NCI-H2171 (cell line): ENCODE results near the gene GXYLT2.

Experiments
- DNase-seq: peaks from one replicate; lab custom pipeline; 2025; lab: John Stamatoyannopoulos, UW

Gene GXYLT2, protein sequence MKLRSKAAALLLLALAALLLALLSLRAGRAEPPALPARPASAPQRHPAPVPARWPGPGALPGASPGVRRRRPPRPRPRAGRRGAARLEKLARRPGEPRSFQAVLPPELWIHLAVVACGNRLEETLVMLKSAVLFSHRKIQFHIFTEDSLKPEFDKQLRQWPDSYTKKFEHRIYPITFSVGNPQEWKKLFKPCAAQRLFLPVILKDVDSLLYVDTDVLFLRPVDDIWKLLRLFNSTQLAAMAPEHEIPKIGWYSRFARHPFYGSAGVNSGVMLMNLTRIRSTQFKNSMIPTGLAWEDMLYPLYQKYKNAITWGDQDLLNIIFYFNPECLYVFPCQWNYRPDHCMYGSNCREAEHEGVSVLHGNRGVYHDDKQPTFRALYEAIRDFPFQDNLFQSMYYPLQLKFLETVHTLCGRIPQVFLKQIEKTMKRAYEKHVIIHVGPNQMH

DNA sequence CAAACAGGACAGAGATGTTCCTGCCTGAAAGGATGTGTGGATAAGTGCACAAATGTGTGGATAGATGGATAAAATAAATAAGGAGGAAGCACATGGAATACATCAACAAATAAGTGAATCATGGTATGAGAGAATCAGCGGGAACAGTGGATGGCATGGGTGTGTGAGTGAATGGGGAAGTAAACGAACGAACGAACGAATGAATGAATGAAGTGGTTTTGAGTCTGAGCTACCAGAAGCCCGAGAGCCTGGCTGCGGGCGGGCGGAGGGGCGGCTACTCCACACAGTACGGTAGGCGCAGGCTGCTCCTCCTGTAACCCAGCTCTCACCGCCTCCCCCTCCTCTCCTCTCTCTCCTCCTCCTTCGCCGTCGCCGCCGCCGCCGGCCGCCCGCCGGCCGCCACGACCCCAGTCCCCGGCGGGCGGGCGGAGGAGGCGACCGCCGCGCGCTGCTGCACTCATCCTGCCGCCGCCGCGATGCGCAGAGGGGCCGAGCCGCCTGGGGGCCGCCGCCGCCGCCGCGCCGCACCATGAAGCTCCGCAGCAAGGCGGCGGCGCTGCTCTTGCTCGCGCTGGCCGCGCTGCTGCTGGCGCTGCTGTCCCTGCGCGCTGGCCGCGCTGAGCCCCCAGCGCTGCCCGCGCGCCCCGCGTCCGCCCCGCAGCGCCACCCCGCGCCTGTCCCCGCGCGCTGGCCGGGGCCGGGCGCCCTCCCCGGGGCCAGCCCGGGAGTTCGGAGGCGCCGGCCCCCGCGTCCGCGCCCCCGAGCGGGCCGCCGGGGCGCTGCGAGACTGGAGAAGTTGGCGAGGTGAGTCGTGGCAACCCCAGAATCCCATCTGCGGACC lies at the start of gene GXYLT2:
TSS of gene GXYLT2 (plus strand) at position 342 of the 841 bp plus-strand sequence. CDS start at position 530, 188 bp downstream.
- DNase-seq, result peak; percentile 18

DNA sequence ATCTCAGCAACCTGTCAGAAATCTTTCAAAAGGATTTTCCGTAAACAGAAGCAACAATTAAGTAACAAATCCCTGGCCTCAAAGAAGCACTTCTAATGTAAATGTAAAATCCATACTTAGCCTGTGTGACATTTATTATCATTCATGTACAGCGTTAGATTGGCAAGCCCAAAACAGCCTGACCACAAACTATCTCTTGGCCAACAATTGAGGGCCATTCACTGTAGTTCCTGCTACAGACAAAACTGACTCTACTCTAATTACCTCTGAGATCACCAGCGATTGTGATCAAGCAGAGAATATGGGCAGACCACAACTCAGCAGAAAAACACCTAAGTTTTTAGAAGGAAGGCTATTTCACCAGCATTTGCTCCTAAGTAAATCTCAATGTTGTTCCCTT lies 48.8 kb upstream of the GXYLT2 start:
- DNase-seq, result no peak

DNA sequence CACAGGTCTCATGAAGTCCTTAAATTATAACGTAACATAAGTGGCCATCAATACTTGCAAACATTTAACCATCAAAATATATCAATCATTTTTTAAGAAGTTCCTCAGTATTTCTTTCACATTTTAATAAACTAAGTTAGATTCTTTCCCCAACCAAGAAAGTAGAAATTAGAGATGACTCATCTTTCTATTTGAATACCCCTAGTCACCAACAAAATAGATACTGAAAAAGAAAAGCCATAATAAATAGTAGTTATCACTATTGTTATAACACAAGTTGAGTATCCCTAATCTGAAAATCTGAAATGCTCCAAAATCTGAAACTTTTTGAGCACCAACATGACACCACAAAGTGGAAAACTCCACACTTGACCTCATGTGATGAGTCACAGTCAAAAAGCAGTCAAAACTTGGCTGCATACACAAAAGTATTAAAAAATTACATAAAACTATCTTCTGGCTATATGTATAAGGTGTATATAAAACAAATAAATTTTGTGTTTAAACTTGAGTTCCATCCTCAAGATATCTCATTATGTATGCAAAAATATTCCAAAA lies 43.3 kb upstream of the GXYLT2 start:
- DNase-seq, result no peak

DNA sequence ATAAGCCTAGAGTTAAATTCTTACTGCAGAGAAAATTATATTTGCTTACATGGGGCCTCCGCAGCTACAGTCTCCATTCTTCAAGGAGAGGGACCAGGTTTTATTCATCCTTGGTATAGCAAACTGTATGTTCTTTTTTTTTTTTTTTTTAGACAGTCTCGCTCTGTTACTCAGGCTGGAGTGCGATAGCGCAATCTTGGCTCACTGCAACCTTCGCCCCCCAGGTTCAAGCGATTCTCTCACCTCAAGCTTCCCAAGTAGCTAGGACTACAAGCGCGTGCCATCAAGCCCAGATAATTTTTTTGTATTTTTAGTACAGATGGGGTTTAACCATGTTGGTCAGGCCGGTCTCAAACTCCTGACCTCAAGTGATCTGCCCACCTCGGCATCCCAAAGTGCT lies 41.7 kb upstream of the GXYLT2 start:
- no peak for DNase-seq

DNA sequence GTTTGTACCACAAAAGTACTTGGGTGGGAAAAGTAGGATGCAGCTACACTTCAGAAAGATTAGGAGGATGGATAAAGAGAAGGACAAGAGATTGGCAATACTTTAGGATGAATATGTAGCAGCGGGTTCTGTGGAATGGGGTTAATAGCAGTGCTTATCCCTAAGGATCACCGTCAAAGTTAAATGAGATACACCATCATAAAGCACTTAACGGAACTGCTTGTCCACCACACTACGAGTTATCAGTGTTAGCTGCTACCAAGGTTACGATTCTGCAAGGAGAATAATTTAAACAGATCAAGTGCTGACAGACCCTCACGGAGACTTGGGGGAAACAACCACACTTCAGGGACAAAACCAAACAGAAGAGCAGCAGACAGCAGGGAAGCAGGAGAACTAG lies 40.6 kb upstream of the GXYLT2 start:
- no peak for DNase-seq

DNA sequence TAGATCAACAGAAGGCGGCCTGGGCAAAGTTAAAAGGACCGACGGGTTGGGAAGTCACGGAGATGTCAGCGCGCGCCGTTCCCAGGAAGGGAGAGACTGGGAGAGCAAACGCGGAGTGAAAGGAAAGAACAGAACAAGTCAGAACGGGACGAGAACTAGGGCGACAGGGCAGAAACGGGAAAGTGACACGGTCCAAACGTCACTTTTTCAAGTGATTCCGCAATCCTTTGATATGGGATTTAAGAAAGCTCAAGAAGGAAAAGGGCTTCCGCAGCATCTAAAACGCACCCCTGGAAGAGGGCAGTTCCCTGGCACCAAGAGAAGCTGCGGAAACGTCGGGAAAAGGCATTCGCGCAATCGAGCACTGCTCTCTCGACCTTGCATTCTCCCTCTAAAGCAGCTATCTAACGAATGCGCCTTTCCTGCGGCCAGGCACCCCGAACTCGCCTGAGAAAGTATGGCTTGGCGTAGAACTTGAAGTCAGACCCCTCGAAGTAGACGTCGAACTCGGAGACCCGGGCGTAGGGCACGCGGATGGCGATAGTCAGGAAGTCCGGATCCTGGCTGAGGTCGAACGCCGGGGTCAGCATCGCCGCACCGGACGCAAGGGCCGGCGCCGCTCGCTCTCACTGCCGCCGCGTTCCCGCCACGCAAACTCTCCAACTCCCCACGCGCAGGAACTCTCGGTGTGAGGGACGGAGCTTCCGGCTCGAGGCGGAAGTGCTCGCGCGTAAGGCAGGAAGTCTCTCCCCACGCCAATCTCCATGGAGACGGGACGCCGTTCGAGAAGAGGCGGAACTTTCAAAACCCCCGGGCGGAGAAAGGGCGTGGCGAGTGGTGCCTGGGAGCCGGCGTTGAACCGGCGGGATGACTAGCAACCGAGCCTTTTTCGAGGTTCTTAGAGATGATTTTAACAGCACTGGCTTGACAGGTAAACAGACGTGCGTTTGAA lies 39.8 kb upstream of the GXYLT2 start, which contains the start of gene SHQ1:
TSS of gene SHQ1 (minus strand) at position 695 of the 952 bp plus-strand sequence. CDS start at position 590, 105 bp downstream.
- DNase-seq, result peak; percentile 78

DNA sequence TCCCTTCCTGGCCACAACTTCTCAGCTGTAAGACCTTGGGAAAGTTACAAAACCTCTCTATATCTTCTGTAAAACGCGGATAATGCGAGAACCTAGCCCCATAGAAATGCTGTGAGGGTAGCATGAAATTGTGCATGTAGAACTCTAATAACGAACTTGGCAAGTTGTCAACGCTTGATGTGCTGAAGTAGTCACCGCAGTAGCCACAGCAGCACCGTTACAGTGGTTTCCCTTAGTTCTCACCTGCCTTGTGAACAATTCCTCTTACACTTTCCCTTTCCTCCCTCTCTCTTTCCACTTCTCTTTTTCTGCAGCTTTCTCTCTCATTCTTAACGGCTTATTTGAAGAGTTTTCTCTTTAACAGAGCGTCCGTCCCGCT lies 39.2 kb upstream of the GXYLT2 start:
- no peak for DNase-seq

DNA sequence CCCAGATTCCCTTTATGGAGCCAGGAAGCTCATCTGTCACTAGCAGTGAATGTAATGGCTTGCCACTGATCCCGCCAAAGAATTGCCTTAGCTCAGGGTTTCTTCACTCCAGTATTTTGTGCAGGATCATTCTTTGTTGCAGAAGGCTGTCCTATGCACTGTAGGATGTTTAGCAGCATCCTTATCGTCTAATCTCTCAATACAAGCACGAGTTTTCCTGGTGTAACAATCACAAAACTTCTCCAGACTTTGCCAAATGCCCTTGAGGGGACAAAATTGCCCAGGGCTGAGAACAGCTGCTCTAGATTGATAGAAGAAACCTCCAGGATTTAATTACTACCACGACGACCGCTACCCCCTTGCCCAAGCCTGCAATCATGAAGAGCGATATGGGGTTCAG lies 32.8 kb upstream of the GXYLT2 start:
- DNase-seq, result no peak

DNA sequence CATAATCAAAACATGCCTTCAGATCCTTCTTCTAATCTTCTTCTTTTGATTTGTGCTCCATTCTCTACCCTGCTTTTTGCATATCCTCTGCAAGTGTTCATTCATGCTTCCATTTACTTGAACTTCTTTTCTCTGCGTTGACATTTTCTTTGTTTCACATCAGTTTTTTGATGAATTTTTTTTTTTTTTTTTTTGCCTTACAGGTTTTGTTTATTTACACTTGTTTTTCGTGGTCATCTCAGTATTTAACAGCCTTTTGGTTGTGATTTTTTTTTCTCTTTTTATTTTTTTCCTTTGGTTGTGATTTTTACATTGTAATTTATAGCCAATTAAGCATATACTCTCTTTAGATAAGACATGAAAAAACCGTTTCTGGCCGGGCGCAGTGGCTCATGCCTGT lies 27.8 kb upstream of the GXYLT2 start:
- no peak for DNase-seq

DNA sequence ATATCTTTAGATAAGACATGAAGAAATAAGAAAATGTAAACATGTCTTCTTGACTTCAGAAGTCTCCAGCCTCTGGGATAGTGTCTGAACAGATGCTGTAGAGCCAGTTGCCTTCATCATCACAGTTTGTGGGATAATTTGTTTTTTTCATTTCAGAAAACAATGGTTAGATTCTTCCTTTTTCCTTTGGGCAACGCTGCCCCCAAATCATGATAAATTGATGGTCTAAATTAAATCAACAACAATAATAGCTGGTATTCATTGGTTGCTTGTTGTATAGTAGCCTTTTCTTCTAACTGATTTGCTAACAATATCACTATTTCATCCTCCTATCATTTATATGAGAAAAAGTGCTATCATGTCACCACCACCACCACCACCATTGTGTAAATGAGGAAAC lies 27.0 kb upstream of the GXYLT2 start:
- no peak for DNase-seq

DNA sequence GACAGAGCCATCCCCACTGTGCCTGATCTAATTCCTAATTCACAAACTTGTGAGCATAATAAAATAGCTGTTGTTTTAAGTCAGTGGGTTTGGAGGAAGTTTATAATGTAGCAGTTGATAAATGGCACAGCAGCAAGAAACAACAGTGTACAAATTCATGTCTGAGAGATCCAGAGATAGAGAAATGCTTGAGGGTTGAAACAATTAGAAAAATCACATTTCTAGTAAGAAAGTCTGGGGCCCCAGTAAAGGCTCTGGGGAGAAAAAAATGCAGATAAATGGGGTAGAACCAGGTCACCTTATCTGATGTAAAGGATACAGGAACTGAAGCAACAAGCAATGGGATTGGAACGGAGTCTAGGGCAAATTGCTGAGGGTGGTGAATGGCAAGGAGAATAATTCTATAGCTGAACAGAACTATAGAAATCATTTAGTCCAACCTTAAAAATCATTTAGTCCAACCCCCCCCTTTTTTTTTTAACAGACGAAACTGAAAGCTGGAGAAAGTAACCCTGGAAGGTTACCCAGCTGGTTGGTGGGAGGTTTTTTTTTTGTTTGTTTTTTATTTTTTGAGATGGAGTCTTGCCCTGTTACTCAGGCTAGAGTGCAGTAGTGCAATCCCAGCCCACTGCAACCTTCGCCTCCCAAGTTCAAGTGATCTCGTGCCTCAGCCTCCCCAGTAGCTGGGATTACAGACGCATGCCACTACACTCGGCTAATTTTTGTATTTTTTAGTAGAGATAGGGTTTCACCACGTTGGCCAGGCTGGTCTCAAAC lies 25.3 kb upstream of the GXYLT2 start:
- no peak for DNase-seq

DNA sequence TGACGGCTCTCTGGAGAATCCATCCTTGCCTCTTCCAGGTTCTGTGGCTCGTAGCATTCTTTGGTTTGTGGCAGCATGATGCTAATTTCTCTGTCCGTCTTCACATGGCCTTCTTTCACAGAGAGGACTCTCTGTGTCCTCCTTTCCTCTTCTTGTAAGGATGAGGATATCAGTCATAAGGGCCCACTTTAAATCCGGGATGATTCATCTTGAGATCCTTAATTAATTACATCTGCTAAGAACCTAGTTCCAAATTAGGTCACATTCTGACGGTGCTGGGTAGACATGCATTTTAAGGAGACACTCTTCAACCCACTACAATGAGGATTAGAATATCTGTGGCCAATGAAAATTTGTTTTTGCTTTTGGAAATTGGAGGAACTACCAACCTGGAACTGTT lies 15.7 kb upstream of the GXYLT2 start:
- no peak for DNase-seq

DNA sequence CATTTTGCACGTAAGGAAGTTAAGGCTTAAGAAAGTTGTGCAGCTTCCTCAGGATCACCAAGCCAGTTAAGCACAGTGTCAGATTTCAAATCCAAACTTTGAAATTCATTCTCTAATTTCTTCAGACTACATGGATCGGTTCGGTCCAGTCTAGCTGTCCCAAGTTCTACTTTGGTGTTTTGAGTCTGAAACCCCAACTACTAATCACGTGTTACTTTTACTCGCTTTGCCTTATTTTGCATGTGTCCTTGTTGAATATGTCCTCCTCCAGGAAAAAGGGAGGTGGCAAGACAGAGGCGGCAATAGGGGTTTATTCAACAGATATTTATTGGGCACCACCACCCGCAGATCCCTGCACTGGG lies 522 bp upstream of the GXYLT2 start:
- DNase-seq, result no peak

DNA sequence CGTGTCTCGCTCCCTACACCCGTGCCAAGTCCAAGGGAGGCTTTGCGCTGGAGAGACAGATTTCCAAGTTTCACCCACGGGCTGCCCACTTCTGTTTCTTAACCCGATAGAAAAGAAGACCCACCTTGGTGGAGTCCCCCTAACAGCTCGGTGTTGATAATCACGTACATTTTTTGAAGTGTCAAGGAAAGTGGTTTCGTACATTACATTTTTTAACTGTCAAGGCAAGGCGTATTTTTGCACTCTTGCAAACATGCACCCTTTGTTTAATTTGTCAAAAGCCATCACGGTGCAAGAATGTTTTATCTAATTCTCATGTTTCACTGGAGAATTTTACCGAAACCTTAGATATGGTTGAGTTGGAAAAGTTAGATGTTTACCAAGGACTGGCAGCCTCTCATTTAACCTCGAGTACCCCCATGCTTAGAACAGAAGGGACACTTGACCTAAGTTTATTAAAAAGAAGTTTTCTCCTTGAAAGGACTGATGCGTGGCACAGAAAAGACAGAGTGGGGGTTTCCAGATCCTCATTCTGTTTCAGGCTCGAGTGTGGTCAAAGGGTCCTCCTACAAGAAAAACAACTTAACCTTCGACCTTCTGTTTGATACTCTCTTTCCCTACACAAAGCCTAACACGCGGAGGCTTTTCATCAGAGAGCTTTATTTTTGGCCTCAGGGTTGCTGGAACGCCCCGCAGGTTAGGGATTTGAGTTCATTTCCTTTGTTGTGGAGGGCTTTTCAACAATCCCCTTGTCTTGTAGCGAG lies 882 bp downstream of the GXYLT2 start:
- DNase-seq, result no peak

DNA sequence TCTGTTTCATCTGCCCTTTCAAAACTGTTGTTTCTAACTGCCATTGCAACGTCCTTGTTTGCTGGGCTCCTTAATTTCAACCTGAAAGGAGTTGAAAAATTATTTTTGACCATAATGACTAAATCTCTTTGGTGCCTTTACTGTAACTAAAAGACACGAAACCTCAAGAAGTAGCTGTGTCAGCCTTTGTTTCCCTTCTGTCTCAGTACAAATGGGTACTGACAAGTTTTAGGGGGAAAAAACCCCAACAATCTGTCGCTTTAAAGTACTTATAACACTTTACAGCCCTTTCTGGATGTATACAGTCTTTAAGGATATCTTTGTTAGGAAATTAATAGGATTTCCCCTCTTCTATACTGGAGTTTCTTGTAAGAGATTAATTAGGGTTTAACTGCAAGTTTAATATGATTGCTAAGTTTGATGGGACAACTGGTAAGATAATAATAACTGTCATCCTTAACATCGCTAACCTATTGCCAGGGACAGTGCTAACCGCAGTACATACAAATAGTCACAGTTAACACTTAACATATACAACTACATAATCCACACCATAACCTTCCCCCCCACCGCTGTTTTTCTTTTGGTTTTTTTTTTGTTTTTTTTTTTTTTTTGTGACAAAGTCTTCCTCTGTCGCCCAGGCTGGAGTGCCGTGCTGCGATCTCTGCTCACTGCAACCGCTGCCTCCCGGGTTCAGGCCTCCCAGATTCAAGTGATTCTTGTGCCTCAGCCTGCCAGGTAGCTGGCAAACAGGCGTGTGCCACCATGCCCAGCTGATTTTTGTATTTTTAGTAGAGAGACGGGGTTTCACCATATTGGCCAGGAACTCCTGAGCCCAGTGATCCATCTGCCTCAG lies 1.7 kb downstream of the GXYLT2 start:
- no peak for DNase-seq

DNA sequence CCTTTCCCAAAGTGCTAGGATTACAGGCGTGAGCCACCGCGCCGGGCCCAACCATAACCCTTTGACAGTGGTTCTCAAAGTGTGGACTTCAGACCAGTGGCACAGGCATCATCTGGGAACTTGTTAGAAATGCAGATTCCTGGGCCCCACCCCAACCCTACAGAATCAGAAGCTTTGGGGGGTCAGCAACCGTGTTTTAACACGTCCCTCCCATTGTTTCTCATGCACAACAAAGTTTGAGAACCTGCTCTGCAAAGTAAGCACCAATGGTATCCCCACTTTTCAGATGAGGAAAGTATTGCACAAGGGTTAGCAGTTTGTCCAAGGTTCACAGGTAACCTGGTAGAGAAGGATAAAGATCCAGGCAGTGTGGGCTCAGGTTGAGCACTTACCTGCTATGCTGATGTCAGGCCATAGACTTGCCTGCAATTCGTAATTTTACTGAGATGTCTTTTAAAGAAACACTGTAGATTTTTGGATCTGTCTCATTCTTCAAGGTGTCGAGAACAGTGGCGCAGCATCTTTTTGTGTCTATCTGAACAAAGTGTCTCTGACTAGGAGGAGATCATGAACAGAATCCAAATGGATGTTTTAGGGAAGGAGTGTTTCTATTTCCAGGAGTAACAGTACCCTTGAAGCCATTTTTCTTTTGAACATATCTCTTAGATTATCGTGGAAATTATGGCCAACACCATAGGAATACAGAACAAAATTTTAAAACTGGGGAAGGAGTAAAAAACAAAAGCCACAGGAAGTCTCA lies 2.5 kb downstream of the GXYLT2 start:
- DNase-seq, result no peak

DNA sequence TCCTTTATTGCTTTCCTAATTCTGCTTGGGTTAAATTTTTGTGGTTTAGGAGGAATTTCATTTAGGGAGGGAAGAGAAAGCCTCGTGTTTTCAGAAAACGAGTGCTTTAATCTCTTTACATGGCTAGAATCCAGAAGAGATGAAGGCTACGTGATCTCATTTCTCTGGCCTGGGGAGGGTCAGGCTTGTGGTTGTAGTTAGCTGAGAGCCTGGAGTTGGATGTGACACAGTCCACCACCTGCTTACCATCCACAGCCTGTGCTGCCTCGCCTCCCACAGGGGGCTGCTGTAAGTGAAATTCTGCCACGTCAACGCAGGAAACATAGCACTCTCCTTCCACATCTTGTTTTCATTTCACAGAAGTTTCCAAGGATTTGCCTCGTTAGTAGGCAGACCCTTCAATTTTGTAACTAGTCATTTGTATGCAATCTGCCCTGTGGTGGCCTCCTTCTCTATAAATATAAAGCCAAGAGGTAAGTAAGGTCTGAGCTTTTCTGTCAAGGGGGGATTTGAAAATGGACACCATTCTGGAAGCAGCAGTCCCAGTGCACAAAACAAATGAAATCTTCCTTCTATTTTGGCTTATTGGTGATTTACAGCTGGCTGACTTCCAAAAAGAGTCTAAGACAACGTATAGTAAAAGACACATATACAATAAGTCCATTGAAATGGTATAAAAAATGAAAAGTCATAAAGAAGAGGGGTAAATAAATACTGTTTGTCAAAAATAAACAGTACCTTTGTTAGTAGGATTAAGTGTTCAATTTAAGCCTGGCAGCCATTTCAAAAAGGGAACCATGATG lies 3.4 kb downstream of the GXYLT2 start:
- no peak for DNase-seq
